Dedifferentiated amniotic fluid mesenchymal stem cell (primary cell): ENCODE data around the gene SPPL2C.

Experiments
- DNase-seq: peaks from one replicate; pipeline ENCODE4 v3.0.0-alpha.2; 2016; ENCODE audit errors: extremely low spot score

The SPPL2C gene

GRCh38 chr17:45883063-45883462, 38.4 kb downstream of the SPPL2C start:
- DNase-seq = no peak

DNA sequence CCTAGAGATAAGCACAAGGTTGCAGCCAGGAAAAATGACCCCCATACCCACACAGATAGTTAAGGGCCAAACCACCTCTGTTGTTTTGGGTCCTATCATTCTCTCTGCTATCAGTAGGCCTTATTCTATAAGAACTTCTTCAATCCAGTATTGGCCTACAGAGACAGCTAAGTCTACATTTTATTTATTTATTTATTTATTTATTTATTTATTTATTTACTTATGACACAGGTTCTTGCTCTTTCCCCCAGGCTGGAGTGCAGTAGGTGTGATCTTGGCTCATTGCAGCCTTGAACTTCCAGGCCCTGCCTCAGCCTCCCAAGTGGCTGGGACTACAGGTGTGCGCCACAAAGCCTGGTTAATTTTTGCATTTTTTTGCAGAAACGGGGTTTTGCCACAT, 42.2 kb downstream of the SPPL2C start:
- no peak for DNase-seq

GRCh38 chr17:45888392-45888791, 43.7 kb downstream of the SPPL2C start:
- no peak for DNase-seq

DNA sequence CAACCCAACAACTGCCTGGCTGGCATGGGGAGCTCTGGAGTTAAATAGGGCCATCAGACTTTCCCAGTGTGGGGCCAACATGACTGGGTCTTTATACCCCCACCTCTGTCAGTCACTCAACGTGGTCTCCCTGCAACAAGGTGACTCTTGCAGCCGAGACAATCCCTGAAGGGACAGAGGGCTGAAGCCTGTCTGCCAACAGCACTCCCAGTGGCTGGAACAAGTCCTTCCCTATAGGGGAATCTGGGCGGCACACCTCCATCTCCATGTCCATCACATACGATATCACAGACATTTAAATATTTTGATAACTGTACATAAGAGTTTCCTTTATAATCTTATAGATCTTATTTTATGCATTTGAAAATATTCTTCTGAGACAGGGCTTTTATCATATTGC, 44.9 kb downstream of the SPPL2C start:
- DNase-seq = no peak

GRCh38 chr17:45893725-45894021, 49.0 kb downstream of the SPPL2C start:
- DNase-seq = no peak

DNA sequence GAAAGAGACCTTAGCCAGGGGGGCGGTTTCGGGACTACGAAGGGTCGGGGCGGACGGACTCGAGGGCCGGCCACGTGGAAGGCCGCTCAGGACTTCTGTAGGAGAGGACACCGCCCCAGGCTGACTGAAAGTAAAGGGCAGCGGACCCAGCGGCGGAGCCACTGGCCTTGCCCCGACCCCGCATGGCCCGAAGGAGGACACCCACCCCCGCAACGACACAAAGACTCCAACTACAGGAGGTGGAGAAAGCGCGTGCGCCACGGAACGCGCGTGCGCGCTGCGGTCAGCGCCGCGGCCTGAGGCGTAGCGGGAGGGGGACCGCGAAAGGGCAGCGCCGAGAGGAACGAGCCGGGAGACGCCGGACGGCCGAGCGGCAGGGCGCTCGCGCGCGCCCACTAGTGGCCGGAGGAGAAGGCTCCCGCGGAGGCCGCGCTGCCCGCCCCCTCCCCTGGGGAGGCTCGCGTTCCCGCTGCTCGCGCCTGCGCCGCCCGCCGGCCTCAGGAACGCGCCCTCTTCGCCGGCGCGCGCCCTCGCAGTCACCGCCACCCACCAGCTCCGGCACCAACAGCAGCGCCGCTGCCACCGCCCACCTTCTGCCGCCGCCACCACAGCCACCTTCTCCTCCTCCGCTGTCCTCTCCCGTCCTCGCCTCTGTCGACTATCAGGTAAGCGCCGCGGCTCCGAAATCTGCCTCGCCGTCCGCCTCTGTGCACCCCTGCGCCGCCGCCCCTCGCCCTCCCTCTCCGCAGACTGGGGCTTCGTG, 49.5 kb downstream of the SPPL2C start, which contains the start of gene MAPT:
TSS of gene MAPT (plus strand) at position 533 of the 763 bp plus-strand sequence. CDS start 67,784 bp downstream, outside the sequence.
- DNase-seq = peak; percentile 84

- no peak for DNase-seq
These were observed 50.8 kb downstream of the SPPL2C start for GRCh38 chr17:45895304-45895968.

DNA sequence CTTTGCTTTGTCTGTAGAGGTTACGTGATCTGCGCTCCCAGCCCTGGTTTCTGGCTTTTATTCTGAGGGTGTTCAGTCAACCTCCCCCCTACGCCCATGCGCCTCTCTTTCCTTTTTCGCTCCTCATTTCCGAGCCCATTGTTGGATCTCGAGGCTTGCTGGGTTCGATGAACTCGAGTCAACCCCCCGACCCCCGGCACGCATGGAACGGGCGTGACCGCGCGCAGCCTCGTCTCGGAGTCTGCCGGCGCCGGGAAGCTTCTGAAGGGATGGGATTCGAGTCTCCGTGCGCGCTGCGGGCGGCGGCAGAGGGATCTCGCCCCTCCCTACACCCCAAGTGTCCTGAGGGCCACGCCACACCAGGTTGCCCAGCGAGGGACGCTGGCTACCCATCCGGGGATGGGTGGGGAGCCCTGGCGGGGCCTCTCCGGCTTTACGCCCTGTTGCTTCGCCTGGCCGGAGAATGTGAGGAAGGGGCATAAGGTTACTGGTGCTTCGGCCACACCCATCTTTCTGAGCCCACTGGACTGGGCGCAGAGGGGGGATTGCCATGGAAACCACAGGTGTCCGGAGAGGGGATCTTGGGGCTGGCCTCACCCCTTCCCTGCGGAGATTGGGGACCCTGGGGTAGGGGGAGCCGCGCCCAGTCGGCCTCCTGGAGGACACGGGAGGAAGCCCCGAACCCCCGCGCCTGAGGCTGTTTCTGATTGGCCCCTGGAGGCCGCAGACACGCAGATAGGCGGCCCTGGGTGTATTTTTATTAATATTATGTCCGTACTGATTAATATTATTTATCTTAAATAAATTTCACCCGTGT, 51.5 kb downstream of the SPPL2C start:
- no peak for DNase-seq
